ENCODE results near the gene NPAS3.

- TF ChIP-seq POLR2A (IDR thresholded peaks at IDR 0.05) = no peak
- TF ChIP-seq CTCF (IDR thresholded peaks at IDR 0.05) = no peak
Measured at GRCh38 chr14:32940066-32940651, 1.5 kb downstream of the NPAS3 start.
